GM12878 (cell line): ENCODE data around the gene ARHGEF11. TPM values are rescaled to one million over a fixed set of nuclear protein-coding genes. Genes with fewer than 3 reads are reported as not detected.

Experiments used
- ATAC-seq: fragments of 200-7000 bp; cut with Tn5 transposase; 3 replicates; pipeline ENCODE4 v1.9.1; 2020; ENCODE audit warnings: mild to moderate bottlenecking, moderate library complexity
- BruUV-seq: library from RNA; stranded (reverse); fragments of 400-500 nt; replicated peaks from 2 replicates; lab custom pipeline; 2021; lab: Mats Ljungman, UMichigan
- CTCF ChIA-PET: fragments of 300-600 bp; sonication (Branson Sonifier 250); formaldehyde crosslinking; extraction: SDS; loops from one replicate; lab custom pipeline; 2021; ENCODE audit warnings: inconsistent platforms; lab: Yijun Ruan, JAX
- POLR2A ChIA-PET: fragments of 350-600 bp; formaldehyde crosslinking; extraction: SDS; loops from one replicate; lab custom pipeline; 2021; ENCODE audit warnings: inconsistent platforms; lab: Charles Lee
- RAD21 ChIA-PET: fragments of 300-600 bp; sonication (Branson Sonifier 250); formaldehyde crosslinking; loops from one replicate; lab custom pipeline; 2023; ENCODE audit warnings: antibody characterized with exemption; ENCODE audit not compliant: unreplicated experiment; lab: Charles Lee
- SMC1A ChIA-PET: fragments of 300-600 bp; sonication (Branson Sonifier 250); formaldehyde crosslinking; loops from one replicate; lab custom pipeline; 2023; ENCODE audit not compliant: unreplicated experiment, uncharacterized antibody; lab: Charles Lee
- DNase-seq: peaks from one replicate; pipeline ENCODE4 v3.0.0-alpha.2; 2011; ENCODE audit warnings: low read depth, low spot score
- FAIRE-seq: peaks from 3 replicates; lab custom pipeline; 2011; peaks lifted over from hg19 to GRCh38; lab: Jason Lieb, UNC
- H2AFZ ChIP-seq: 2 replicates; pipeline ENCODE4 v1.6.0; 2011; ENCODE audit warnings: low read depth, low read length, control low read depth; ENCODE audit not compliant: control insufficient read depth
- H3K27ac ChIP-seq: 2 replicates; pipeline ENCODE4 v1.5.1; 2011; ENCODE audit warnings: control low read depth; ENCODE audit not compliant: control insufficient read depth, insufficient read depth
- H3K27me3 ChIP-seq, 2 experiments: replicated peaks in 1 of 2; 2 replicates each; pipeline versions ENCODE4 v1.6.0 to v1.6.1; 2011; ENCODE audit warnings: low read length in 1 of 2; ENCODE audit not compliant: control insufficient read depth in 2 of 2, insufficient read depth in 2 of 2
- H3K36me3 ChIP-seq, 2 experiments: 2 replicates each; pipeline ENCODE4 v1.5.1; 2011; ENCODE audit warnings: low read length in 1 of 2; ENCODE audit not compliant: control insufficient read depth in 2 of 2, insufficient read depth in 2 of 2
- H3K4me1 ChIP-seq: 2 replicates; pipeline ENCODE4 v1.6.1; 2011; ENCODE audit warnings: mild to moderate bottlenecking, low read length, moderate library complexity, mixed read lengths; ENCODE audit not compliant: control insufficient read depth, insufficient read depth
- H3K4me2 ChIP-seq: 2 replicates; pipeline ENCODE4 v1.6.0; 2011; ENCODE audit warnings: control low read depth; ENCODE audit not compliant: control insufficient read depth, insufficient read depth
- H3K4me3 ChIP-seq: fragments of 200-600 bp; sonication (generic); 2 replicates; pipeline ENCODE4 v1.5.1; 2016
- H3K79me2 ChIP-seq: 2 replicates; pipeline ENCODE4 v1.6.0; 2011; ENCODE audit warnings: low read length; ENCODE audit not compliant: control insufficient read depth, insufficient read depth
- H3K9ac ChIP-seq: 2 replicates; pipeline ENCODE4 v1.8.0; 2011; ENCODE audit warnings: low read length, control low read depth, mixed read lengths; ENCODE audit not compliant: control insufficient read depth, insufficient read depth
- H3K9me3 ChIP-seq: replicated peaks from 3 replicates; pipeline ENCODE4 v1.5.1; 2011; ENCODE audit warnings: mild to moderate bottlenecking, low read length; ENCODE audit not compliant: control insufficient read depth, insufficient read depth
- H4K20me1 ChIP-seq: 2 replicates; pipeline ENCODE4 v1.6.0; 2011; ENCODE audit not compliant: control insufficient read depth, insufficient read depth
- ATF2 ChIP-seq: IDR thresholded peaks from 2 replicates; pipeline ENCODE4 v1.6.1; 2012; ENCODE audit warnings: low read length, inconsistent platforms
- ESRRA ChIP-seq: IDR thresholded peaks from 2 replicates; pipeline ENCODE4 v1.6.1; 2012; ENCODE audit warnings: mild to moderate bottlenecking, low read length, improper control_type of control experiment
- EZH2 ChIP-seq: IDR thresholded peaks from 2 replicates; pipeline ENCODE4 v1.6.1; 2012; ENCODE audit warnings: low read depth, mild to moderate bottlenecking, control low read depth, inconsistent platforms, low read length, borderline replicate concordance; ENCODE audit not compliant: control insufficient read depth
- HCFC1 ChIP-seq: fragments of 150-350 bp; IDR thresholded peaks from 2 replicates; pipeline ENCODE4 v1.6.1; 2014; ENCODE audit warnings: low read length
- HDAC6 ChIP-seq: fragments of 200-600 bp; sonication (generic); IDR thresholded peaks from one replicate; pipeline ENCODE4 v1.8.0; 2017; ENCODE audit warnings: antibody characterized with exemption; ENCODE audit not compliant: unreplicated experiment
- KLF5 ChIP-seq: fragments of 450-650 bp; IDR thresholded peaks from 2 replicates; pipeline ENCODE4 v1.6.1; 2014; ENCODE audit warnings: mild to moderate bottlenecking; ENCODE audit not compliant: partially characterized antibody
- MEF2A ChIP-seq: IDR thresholded peaks from 2 replicates; pipeline ENCODE4 v1.6.1; 2011; ENCODE audit warnings: low read depth, mild to moderate bottlenecking, low read length, moderate library complexity; ENCODE audit not compliant: insufficient read depth
- MYC ChIP-seq: IDR thresholded peaks from 2 replicates; pipeline ENCODE4 v1.6.1; 2011; ENCODE audit warnings: mild to moderate bottlenecking, low read length, moderate library complexity, inconsistent platforms; ENCODE audit not compliant: insufficient read depth, insufficient replicate concordance, insufficient read length, severe bottlenecking
- NFYA ChIP-seq: IDR thresholded peaks from 2 replicates; pipeline ENCODE4 v1.6.1; 2011; ENCODE audit warnings: low read depth, mild to moderate bottlenecking, low read length, improper control_type of control experiment, borderline replicate concordance
- PAX8 ChIP-seq: fragments of 450-650 bp; IDR thresholded peaks from 2 replicates; pipeline ENCODE4 v1.6.1; 2017; ENCODE audit warnings: mild to moderate bottlenecking, moderate library complexity
- RAD51 ChIP-seq: fragments of 450-650 bp; IDR thresholded peaks from 2 replicates; pipeline ENCODE4 v1.6.1; 2016; ENCODE audit warnings: moderate library complexity, mild to moderate bottlenecking, inconsistent platforms
- SRF ChIP-seq, 2 experiments: IDR thresholded peaks; 2 replicates each; pipeline ENCODE4 v1.6.1; 2011; ENCODE audit warnings: low read depth in 2 of 2, low read length in 2 of 2, mild to moderate bottlenecking in 1 of 2, moderate library complexity in 1 of 2
- TAF1 ChIP-seq: IDR thresholded peaks from 2 replicates; pipeline ENCODE4 v1.6.1; 2011; ENCODE audit warnings: mild to moderate bottlenecking, low read depth, low read length, borderline replicate concordance
- WRNIP1 ChIP-seq: IDR thresholded peaks from 2 replicates; pipeline ENCODE4 v1.6.1; 2011; ENCODE audit warnings: low read depth, low read length, improper control_type of control experiment, borderline replicate concordance
- ZBTB4 ChIP-seq: fragments of 450-650 bp; formaldehyde crosslinking; IDR thresholded peaks from 2 replicates; pipeline ENCODE4 v1.4.0; 2022; ENCODE audit warnings: mild to moderate bottlenecking, moderate library complexity
- ZZZ3 ChIP-seq: IDR thresholded peaks from 2 replicates; pipeline ENCODE4 v1.6.1; 2011; ENCODE audit warnings: low read depth; ENCODE audit not compliant: control insufficient read depth, insufficient read length
- WGBS: methylation state at CpG from one replicate; pipeline ENCODE4 v1.1.6; 2016; ENCODE audit warnings: low lambda C conversion rate; ENCODE audit not compliant: insufficient replicate concordance, insufficient coverage; ENCODE audit errors: missing lambda C conversion rate; 5-methylcytosine and 5-hydroxymethylcytosine counted together
- in situ Hi-C: fragments of 300-500 bp; cut with MboI; formaldehyde crosslinking; loops from 9 replicates; pipeline ENCODE4 v1.14.3; 2018; ENCODE audit warnings: mixed read lengths
- intact Hi-C: fragments of 100-400 bp; cut with micrococcal nuclease; formaldehyde crosslinking; loops from one replicate; pipeline ENCODE4 v1.14.2; 2022; ENCODE audit not compliant: unreplicated experiment
- polyA plus RNA-seq, 11 experiments: library from polyadenylated mRNA; depleted of rRNA in 4 of 11; unstranded in 6 of 11; stranded (reverse) in 5 of 11; fragments of >200 nt; fragmentation: Nextera tagmentation in 4 of 11; fragmentation: Illumina TruSeq in 1 of 11; extraction: Ambion mirVana in 4 of 11; extraction: Trizol in 1 of 11; gene quantifications; 1 replicate in 1 of 11; 2 replicates in 10 of 11; pipeline versions ENCODE4 v1.2.1 to v1.2.3, GENCODE V29; 2011 to 2016; ENCODE audit warnings: inconsistent platforms in 2 of 11, missing spikeins in 2 of 11, low read depth in 1 of 11
- total RNA-seq, 4 experiments: library from RNA; depleted of rRNA in 3 of 4; stranded (reverse); fragments of >200 nt in 3 of 4; fragmentation: Illumina TruSeq in 1 of 4; extraction: Trizol in 1 of 4; gene quantifications; 2 replicates each; pipeline versions ENCODE4 v1.2.1 to v1.2.3, GENCODE V29; 2013 to 2021

ARHGEF11 gene
- total and polyA plus RNA-seq, 10 of the 15 experiments (the other 5 are each of a cell fraction or from before 2014, with no cell fraction given) = 0.05 to 12.7 (median 1.8) TPM

GRCh38 chr1:156943756-156944155 lies 101.8 kb downstream of the ARHGEF11 start (continued):
- no peak for TF ChIP-seq RAD51
- TF ChIP-seq, all 136 proteins: peak for 0

- Histone ChIP-seq H3K79me2 (no peaks in the 10 kb centered on the region), H3K9me3 (no peaks in the 10 kb centered on the region), H3K27me3 (no peaks in the 10 kb centered on the region), H3K9ac (no peak overlapping the region), H3K4me2 (no peak overlapping the region), H3K4me1 (no peaks in the 10 kb centered on the region)
- DNase-seq (no peak), ATAC-seq (no peak), FAIRE-seq (no peak)
- 71% methylated on average over 7 of the region's 7 CpGs for WGBS
- BruUV-seq = no TSS peak
- ChIA-PET POLR2A (no interaction called here), RAD21 (no interaction called here), CTCF (no interaction called here)
- in situ Hi-C loops = no loop called here
- TF ChIP-seq MEF2A = no peak
- no peak for TF ChIP-seq ZZZ3
- TF ChIP-seq TAF1 = no peak
- no peak for TF ChIP-seq PAX8
- no peak for TF ChIP-seq EZH2
- TF ChIP-seq SRF (IDR thresholded peaks at IDR 0.05; ENCODE audit: low read depth in 2 of 2, low read length in 2 of 2) = no peak
- TF ChIP-seq ESRRA = no peak
- TF ChIP-seq KLF5 = no peak
- TF ChIP-seq ATF2 = no peak
- no peak for TF ChIP-seq NFYA
- no peak for TF ChIP-seq HCFC1
- TF ChIP-seq ZBTB4 = no peak
- no peak for TF ChIP-seq MYC
- no peak for TF ChIP-seq WRNIP1
- TF ChIP-seq HDAC6 = no peak
- TF ChIP-seq, all 136 proteins: peak for 0
- H2AFZ ChIP-seq = no peak overlapping the region
- no peak overlapping the region for H3K4me3 ChIP-seq
- no peaks in the 10 kb centered on the region for H4K20me1 ChIP-seq
- peaks cover 0 to 12% of the 10 kb centered on the region in 2 experiments; a peak in 2 of 4 replicates for H3K36me3 ChIP-seq
- intact Hi-C loops = no loop called here
- no peak overlapping the region for H3K27ac ChIP-seq
- SMC1A ChIA-PET = no interaction called here
Observed at GRCh38 chr1:156942576-156942975, 103.0 kb downstream of the ARHGEF11 start.
